ENCODE results near the gene ASPM.

DNA sequence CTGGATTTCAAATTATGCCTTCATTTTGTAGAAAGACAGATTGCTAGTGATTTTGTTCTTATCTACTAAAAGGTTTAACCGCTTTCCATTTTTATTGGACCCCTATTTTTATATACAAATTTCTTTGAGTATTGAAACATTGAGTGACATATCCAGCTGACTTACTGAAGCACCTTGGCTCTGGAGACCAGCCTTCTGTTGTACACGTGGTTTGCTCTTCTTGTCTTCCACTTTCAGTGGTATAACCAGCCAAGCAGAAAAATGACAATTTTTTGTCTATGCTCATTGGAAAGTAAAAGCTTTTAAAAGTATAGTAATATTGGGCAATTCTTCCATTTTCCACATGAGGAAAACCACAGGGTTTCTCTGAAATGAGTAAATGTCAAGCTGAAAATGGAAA is 83.8 kb downstream of the ASPM start:
- no peak for TF ChIP-seq POLR2A (IDR thresholded peaks at IDR 0.05)
- TF ChIP-seq, protein P1, sequence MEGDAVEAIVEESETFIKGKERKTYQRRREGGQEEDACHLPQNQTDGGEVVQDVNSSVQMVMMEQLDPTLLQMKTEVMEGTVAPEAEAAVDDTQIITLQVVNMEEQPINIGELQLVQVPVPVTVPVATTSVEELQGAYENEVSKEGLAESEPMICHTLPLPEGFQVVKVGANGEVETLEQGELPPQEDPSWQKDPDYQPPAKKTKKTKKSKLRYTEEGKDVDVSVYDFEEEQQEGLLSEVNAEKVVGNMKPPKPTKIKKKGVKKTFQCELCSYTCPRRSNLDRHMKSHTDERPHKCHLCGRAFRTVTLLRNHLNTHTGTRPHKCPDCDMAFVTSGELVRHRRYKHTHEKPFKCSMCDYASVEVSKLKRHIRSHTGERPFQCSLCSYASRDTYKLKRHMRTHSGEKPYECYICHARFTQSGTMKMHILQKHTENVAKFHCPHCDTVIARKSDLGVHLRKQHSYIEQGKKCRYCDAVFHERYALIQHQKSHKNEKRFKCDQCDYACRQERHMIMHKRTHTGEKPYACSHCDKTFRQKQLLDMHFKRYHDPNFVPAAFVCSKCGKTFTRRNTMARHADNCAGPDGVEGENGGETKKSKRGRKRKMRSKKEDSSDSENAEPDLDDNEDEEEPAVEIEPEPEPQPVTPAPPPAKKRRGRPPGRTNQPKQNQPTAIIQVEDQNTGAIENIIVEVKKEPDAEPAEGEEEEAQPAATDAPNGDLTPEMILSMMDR (IDR thresholded peaks at IDR 0.05), result no peak

All from right lobe of liver (tissue), 4 donors.